Measurements from ENCODE around the gene RPL37.
A peak's percentile ranks its signal among the peaks of the same experiment; 100 is the strongest.
"Not testable (repeated sequence)": the region's sequence is repeated elsewhere in the genome, so short reads cannot be mapped to it uniquely, and the experiment has no call there.

Gene RPL37

DNA sequence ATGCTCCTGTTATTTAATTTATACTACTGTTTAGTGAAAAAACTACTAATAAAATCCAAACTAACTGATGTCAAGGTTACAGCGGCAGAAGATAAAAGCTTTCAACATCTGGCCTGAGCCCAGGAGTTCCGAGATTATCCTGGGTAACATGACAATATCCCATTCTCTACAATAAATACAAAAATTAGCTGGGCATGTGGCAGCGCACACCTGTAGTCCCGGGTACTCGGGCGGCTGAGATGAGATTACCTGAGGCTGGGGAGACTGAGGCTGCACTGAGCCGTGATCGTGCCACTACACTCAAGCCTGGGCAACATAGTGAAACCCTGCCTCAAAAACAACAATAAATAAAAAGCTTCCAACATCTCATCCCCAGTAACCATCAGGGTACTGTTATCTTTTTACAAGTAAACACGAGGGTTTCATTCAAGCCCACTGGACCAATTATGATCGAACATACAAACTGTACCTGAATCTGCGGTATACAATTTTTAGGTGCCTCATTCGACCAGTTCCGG, 1.3 kb downstream of the RPL37 start:
- peak overlapping the region; percentile 91 for H3K4me3 ChIP-seq (ENCODE audit: extremely low read depth, insufficient read depth, low read length, poor library complexity, severe bottlenecking)
- peaks cover 57% of the 10 kb centered on the region for H3K36me3 ChIP-seq (ENCODE audit: control insufficient read depth, insufficient read depth, low read length)
- H3K4me1 ChIP-seq (ENCODE audit: control insufficient read depth, insufficient read depth, low read length, poor library complexity, severe bottlenecking) = peaks cover 26% of the 10 kb centered on the region
- no peaks in the 10 kb centered on the region for H3K9me3 ChIP-seq (ENCODE audit: control insufficient read depth, low read length)
- H3K27ac ChIP-seq (ENCODE audit: low read depth, low read length, severe bottlenecking) = peak overlapping the region; percentile 95
- 20 to 24% methylated on average over 9 to 13 of the region's 13 CpGs for WGBS, 2 experiments (ENCODE audit: insufficient coverage in 2 of 2)

DNA sequence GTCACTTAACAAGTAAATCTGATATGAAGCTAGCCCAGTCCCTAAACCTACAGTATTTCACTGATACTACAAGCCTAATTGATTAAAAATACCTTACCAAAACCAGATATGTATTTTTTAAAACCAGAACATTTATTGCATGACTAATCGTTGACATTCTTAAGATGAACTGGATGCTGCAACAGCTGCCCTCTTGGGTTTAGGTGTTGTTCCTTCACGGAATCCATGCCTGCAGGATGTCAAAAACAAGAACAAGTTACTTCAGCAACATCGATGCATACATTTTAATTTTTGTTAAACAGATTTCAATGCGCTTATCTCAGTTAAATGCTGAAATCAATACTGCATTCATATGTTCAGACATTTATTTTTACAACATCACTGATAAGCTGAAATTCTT, 2.7 kb downstream of the RPL37 start:
- Histone ChIP-seq H3K36me3 (ENCODE audit: control insufficient read depth, insufficient read depth, low read length) (peaks cover 71% of the 10 kb centered on the region), H3K4me3 (ENCODE audit: extremely low read depth, insufficient read depth, low read length, poor library complexity, severe bottlenecking) (peak overlapping the region; percentile 91)
- 92 to 95% methylated on average over 4 of the region's 4 CpGs for WGBS, 2 experiments (ENCODE audit: insufficient coverage in 2 of 2)

DNA sequence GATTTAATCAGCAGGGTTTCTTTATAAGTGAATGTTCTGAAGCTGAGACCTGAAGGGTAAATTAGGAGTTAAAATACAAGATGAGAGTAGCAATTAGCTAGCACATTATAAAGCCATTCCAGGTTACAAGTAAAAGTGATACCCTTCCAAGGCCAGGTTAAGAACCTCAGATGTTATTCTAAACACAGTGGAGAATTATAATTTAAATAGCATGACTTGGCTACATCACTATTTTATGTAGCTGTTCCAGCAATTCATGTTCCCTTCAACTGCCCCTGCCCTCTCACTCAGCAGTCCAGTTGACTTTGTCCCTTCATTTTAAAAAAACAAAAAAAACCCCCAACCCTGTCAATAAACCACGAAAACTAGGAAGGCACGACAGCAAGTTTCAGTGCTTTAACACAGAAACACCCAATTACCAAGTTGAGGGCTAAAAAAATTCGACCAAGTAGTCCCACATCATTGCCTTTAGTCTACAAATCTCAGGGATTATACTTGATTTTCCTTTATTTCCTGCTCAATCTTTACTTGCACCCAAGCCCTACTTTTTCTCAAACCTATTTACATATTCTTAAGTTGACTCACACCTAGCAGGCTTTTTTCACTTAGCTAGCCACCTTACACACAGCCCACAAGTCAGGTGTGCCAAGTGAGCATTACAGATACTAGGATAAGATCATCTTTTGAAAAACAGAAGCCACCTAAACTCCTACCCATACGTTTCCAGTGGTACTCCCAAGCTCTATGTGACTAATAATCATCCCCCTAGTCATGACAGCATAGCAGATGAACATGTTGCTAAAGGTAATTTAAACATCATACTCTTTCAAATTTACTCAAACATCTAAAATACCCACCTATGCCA, 3.4 kb downstream of the RPL37 start:
- WGBS, 2 experiments (ENCODE audit: insufficient coverage in 2 of 2) = 94 to 100% methylated on average over 1 to 3 of the region's 4 CpGs
- H3K9me3 ChIP-seq (ENCODE audit: control insufficient read depth, low read length) = no peaks in the 10 kb centered on the region

More for the DNA sequence above, 2.7 kb downstream of the RPL37 start:
- Histone ChIP-seq H3K27ac (ENCODE audit: low read depth, low read length, severe bottlenecking) (no peak overlapping the region), H3K9me3 (ENCODE audit: control insufficient read depth, low read length) (no peaks in the 10 kb centered on the region), H3K4me1 (ENCODE audit: control insufficient read depth, insufficient read depth, low read length, poor library complexity, severe bottlenecking) (peaks cover 26% of the 10 kb centered on the region)

DNA sequence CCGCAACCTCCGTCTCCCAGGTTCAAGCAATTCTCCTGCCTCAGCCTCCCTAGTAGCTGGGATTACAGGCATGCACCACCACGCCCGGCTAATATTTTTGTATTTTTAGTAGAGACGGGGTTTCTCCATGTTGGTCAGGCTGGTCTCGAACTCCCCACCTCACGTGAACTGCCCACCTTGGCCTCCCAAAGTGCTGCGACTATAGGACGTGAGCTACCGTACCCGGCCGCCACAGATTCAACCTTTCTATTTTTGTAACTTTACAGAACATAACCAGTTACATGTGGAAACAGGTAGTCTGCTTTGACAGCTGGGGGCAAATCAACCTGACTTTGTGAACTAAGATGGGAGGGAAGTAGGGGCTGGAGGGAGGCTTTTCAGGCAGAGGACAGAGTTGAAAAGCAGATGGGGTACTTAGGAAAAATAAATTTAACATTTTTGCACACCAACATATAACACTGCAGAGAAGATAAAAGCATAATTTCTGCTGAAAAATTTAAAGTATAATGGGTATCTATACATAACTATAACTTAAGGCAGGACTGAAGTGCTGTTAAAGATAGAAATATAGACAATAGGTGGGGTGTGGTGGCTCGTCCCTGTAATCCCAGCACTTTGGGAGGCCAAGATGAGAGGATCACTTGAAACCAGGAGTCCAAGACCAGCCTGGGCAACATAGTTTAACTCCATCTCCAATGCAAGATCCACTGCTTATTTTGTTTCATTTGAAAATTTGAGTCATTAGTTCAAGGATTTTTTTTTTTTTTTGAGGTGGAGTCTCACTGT, 5.1 kb downstream of the RPL37 start:
- peaks cover 95% of the 10 kb centered on the region for H3K36me3 ChIP-seq (ENCODE audit: control insufficient read depth, insufficient read depth, low read length)
- H3K4me3 ChIP-seq (ENCODE audit: extremely low read depth, insufficient read depth, low read length, poor library complexity, severe bottlenecking) = no peak overlapping the region
- 83 to 93% methylated on average over 6 to 7 of the region's 13 CpGs for WGBS, 2 experiments (ENCODE audit: insufficient coverage in 2 of 2)
- H3K9me3 ChIP-seq (ENCODE audit: control insufficient read depth, low read length) = no peaks in the 10 kb centered on the region
- no peak overlapping the region for H3K27ac ChIP-seq (ENCODE audit: low read depth, low read length, severe bottlenecking)
- H3K4me1 ChIP-seq (ENCODE audit: control insufficient read depth, insufficient read depth, low read length, poor library complexity, severe bottlenecking) = peaks cover 22% of the 10 kb centered on the region

More for the DNA sequence above, 3.4 kb downstream of the RPL37 start:
- Histone ChIP-seq H3K27ac (ENCODE audit: low read depth, low read length, severe bottlenecking) (peak overlapping the region; percentile 32), H3K4me1 (ENCODE audit: control insufficient read depth, insufficient read depth, low read length, poor library complexity, severe bottlenecking) (peaks cover 26% of the 10 kb centered on the region), H3K36me3 (ENCODE audit: control insufficient read depth, insufficient read depth, low read length) (peaks cover 79% of the 10 kb centered on the region), H3K4me3 (ENCODE audit: extremely low read depth, insufficient read depth, low read length, poor library complexity, severe bottlenecking) (no peak overlapping the region)

DNA sequence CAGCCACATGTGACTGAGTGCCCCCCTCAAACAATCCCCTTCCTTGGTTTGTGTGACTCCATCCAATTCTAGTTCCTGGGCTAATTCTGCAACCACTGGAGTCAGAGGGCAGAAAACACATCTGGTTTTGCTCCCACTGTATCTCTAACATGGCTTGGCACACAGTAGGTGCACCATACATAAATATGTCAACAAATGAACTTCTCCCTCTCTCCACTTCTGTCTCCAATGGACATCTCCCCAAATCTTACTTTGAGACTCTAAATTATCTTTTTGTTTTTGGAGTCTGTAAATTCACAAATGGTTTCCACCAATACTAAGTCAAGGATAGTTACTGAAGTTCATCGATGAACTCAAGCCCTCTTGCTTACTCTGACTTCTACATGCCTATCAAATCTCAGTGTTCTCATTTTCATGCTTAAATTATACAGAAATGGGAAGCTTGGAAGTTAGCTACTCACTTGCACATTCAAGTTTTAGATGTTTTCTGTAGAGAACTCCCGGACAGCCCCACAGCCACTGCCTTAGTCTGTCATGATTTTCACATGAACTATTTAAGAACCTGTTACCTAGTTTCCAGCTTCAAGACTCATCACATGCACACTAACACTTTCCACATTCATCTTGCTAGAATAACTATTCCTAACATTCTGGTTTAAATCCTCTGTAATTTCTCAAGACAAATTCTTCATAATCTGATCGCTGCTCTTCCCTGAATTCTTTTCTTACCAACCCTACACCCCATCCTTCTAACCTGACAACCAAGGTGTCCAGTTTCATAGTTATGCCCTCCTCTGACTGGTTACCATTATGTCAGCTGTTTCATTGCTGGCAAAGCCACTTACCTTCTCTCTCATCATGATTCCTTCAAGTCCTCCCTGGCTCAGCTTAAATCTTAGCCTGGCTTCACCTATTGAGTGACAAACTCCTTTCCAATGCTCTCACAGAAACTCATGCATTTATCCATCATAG, 6.0 kb downstream of the RPL37 start:
- Histone ChIP-seq H3K36me3 (ENCODE audit: control insufficient read depth, insufficient read depth, low read length) (peaks cover 91% of the 10 kb centered on the region), H3K27ac (ENCODE audit: low read depth, low read length, severe bottlenecking) (peak overlapping the region; percentile 29), H3K9me3 (ENCODE audit: control insufficient read depth, low read length) (no peaks in the 10 kb centered on the region), H3K4me3 (ENCODE audit: extremely low read depth, insufficient read depth, low read length, poor library complexity, severe bottlenecking) (no peak overlapping the region), H3K4me1 (ENCODE audit: control insufficient read depth, insufficient read depth, low read length, poor library complexity, severe bottlenecking) (peaks cover 22% of the 10 kb centered on the region)
- WGBS, 2 experiments (ENCODE audit: insufficient coverage in 2 of 2) = 96 to 100% methylated on average over 2 to 3 of the region's 3 CpGs

DNA sequence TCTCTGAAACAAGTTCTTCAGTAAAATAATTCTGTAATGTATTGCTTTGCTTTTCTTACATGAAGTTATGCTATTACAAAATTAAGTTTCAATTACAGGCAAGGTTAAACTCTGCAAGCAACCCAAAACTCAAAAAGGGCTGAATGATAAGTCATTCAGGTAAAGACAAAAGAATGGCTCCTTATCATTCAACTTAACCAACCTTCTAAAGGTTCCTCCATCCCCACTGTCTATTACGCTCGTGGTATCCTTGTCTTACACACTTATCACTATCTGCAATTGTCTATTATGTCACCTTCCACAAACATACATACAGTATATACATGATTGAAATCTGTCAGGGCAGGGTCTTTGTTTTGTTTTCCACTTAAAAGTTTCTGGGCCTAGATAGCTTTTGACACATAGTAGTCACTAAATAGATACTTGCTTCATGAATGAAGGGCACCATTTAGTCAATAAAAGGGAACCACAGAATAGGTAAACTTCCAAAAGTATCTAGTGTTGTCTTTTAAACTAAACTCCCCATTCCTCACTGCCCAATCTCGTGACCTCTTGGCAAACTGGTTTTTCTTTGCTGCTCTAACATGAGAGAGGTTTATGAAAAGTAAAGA, 6.9 kb downstream of the RPL37 start:
- Histone ChIP-seq H3K4me3 (ENCODE audit: extremely low read depth, insufficient read depth, low read length, poor library complexity, severe bottlenecking) (no peak overlapping the region), H3K9me3 (ENCODE audit: control insufficient read depth, low read length) (no peaks in the 10 kb centered on the region), H3K4me1 (ENCODE audit: control insufficient read depth, insufficient read depth, low read length, poor library complexity, severe bottlenecking) (peaks cover 22% of the 10 kb centered on the region), H3K27ac (ENCODE audit: low read depth, low read length, severe bottlenecking) (no peak overlapping the region), H3K36me3 (ENCODE audit: control insufficient read depth, insufficient read depth, low read length) (peaks cover 83% of the 10 kb centered on the region)
- 100% methylated on average over 1 to 2 of the region's 3 CpGs for WGBS, 2 experiments (ENCODE audit: insufficient coverage in 2 of 2)

DNA sequence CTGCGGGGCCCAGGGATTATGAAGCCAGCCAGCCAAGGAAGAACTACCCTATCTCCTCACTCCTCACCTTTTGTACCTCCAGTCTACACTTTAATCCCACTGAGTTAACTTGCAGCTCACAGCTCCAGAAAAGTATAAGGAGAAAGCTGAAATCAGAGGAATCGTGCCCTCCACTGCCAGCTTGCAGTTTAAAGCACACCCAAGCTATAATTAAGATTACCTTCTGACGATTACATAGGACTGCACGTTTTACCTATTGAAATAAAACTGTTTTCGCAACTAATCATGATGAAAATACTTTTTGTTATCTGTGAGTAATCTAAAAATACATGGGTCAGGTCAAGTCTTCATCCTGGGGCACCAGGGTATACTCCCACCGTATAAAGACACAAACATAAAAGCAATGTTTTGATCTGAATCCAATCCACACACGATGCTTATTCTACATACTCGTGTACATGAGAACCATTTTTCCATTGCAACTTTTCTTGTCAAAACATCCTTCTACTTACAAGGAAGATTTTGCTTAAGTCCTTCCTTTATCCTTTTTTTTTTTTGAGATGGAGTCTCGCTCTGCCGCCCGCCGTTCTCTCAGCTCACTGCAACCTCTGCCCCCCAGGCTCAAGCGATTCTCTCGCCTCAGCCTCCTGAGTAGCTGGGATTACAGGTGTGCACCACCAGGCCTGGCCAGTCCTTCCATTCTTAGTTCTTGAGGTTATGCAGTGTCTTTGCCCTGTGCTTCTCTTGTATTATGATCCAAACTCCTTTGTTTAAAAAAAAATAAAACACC, 7.6 kb downstream of the RPL37 start:
- 90 to 100% methylated on average over 6 to 11 of the region's 14 CpGs for WGBS, 2 experiments (ENCODE audit: insufficient coverage in 2 of 2)
- Histone ChIP-seq H3K4me1 (ENCODE audit: control insufficient read depth, insufficient read depth, low read length, poor library complexity, severe bottlenecking) (peaks cover 15% of the 10 kb centered on the region), H3K36me3 (ENCODE audit: control insufficient read depth, insufficient read depth, low read length) (peaks cover 75% of the 10 kb centered on the region), H3K9me3 (ENCODE audit: control insufficient read depth, low read length) (no peaks in the 10 kb centered on the region), H3K4me3 (ENCODE audit: extremely low read depth, insufficient read depth, low read length, poor library complexity, severe bottlenecking) (no peak overlapping the region), H3K27ac (ENCODE audit: low read depth, low read length, severe bottlenecking) (peak overlapping the region; percentile 33)

DNA sequence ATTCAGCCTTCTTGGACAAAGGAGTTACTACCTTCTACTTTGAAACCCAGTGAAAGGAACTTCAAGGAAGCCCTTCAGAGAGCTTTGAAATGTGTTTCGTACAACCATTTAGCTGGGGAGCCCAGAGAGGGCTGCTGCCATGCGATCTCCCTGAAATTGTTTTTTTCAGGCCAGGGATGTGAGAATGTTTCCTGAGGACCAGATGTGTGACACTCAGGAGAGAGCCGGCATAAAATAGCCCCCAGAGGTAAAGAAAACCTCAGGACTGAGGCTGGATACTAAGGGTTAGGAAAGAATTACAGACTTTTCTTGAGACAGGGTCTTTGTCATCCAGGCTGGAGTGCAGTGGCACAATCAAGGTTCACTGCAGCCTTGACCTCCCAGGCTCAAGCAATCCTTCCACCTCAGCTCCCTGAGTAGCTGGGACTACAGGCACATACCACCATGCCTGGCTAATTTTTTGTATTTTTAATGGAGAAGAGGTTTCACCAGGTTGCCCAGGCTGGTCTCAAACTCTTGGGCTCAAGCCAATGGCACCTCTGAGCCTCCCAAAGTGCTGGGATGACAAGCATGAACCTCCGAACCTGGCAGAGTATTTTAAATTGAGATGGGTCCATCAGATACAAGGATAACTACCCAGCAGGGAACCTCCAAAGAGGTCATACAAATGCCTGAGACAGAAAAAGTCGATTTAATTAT, 8.4 kb downstream of the RPL37 start:
- no peak overlapping the region for H3K4me3 ChIP-seq (ENCODE audit: extremely low read depth, insufficient read depth, low read length, poor library complexity, severe bottlenecking)
- no peaks in the 10 kb centered on the region for H3K9me3 ChIP-seq (ENCODE audit: control insufficient read depth, low read length)
- peaks cover 9% of the 10 kb centered on the region for H3K4me1 ChIP-seq (ENCODE audit: control insufficient read depth, insufficient read depth, low read length, poor library complexity, severe bottlenecking)
- peak overlapping the region; percentile 33 for H3K27ac ChIP-seq (ENCODE audit: low read depth, low read length, severe bottlenecking)
- H3K36me3 ChIP-seq (ENCODE audit: control insufficient read depth, insufficient read depth, low read length) = peaks cover 68% of the 10 kb centered on the region
- 95 to 100% methylated on average over 4 of the region's 5 CpGs for WGBS, 2 experiments (ENCODE audit: insufficient coverage in 2 of 2)

DNA sequence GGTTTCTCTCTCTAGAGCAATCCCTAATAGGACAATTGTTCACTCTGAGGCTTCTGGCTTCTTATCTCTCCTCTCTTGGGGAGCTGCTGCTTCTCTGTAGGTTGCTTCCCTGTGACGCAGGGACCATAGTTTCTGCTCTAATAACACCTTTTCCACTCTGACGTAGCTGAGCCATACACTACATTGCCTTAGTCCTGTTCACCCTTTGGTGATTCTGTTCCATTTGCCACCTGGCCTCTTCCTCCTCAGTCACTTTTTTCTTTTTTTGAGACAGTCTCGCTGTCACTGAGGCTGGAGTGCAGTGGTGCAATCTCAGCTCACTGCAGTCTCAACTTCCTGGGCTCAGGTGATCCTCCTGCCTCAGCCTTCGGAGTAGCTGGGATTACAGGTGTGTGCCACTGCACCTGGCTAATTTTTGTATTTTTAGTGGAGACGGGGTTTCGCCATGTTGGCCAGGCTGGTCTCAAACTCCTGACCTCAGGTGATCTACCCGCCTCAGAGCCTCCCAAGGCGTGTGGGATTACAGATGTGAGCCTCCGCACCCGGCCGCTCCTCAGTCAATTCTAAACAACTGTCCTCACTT, 9.5 kb downstream of the RPL37 start:
- not testable (repeated sequence) for H3K27ac ChIP-seq (ENCODE audit: low read depth, low read length, severe bottlenecking); H3K4me1 ChIP-seq (ENCODE audit: control insufficient read depth, insufficient read depth, low read length, poor library complexity, severe bottlenecking); H3K9me3 ChIP-seq (ENCODE audit: control insufficient read depth, low read length); H3K4me3 ChIP-seq (ENCODE audit: extremely low read depth, insufficient read depth, low read length, poor library complexity, severe bottlenecking)
- WGBS, 2 experiments (ENCODE audit: insufficient coverage in 2 of 2) = 94 to 95% methylated on average over 9 to 11 of the region's 11 CpGs
- peaks cover 57% of the 10 kb centered on the region for H3K36me3 ChIP-seq (ENCODE audit: control insufficient read depth, insufficient read depth, low read length)
